Medulla oblongata (tissue), 1 donor: Measurements from ENCODE around the gene ARHGEF18.
"Not testable (repeated sequence)": the region's sequence is repeated elsewhere in the genome, so short reads cannot be mapped to it uniquely, and the experiment has no call there.

ENCODE experiments used
- DNase-seq: peaks from one replicate; pipeline ENCODE4 v3.0.0-alpha.2; 2015; ENCODE audit errors: extremely low spot score

ARHGEF18 gene

DNA sequence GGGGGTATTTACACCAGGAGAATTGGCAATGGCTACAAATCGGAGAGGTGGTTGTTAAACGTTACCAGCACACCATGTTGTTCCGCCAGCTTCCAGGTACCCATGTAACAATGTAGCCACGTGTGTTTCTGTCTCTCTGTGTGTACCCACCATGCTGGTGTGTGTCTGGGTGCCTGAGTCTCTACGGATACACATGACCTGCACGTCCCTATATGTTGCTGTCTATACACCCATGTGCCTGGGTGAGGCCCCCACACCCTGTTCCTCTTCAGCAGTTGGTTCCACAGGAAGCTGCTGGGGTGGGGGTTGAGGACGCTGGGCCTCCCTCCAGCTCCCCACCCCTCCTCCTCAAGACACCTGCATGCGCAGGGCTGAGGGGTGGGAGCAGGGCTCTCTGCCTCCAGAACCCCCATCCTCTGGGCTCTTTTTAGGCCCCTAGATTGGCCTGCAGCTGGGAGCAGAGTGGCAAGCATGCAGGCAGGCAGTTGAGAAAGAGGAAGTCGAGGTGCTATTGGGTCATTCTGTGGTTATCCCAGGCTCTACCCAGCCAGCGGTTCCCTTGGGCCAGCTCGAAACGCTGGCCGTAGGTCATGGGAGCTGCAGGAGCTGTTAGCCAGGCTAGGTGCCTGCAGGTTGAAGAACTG is at the start of gene ARHGEF18:
TSS of gene ARHGEF18 (plus strand) at position 351 of the 644 bp plus-strand sequence. CDS start 13,954 bp downstream, outside the sequence.
- peak; percentile 23 for DNase-seq

DNA sequence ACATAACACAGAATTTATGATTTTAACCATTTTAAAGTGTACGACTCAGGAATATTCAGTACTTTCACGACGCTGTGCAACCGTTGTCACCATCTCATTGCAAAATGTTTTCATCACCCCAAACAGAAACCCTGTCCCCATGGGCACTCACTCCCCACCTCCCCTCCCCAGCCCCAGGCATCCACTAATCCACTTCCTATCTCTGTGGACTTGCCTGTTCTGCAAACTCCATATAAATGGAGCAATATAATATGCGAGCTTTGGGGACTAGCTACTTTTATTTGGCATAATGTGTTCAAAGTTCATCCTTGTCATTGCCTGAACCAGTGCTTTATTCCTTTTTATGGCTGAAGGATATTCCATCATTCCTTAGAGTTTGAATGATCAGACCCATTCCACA is 47.2 kb upstream of the ARHGEF18 start:
- DNase-seq: no peak

DNA sequence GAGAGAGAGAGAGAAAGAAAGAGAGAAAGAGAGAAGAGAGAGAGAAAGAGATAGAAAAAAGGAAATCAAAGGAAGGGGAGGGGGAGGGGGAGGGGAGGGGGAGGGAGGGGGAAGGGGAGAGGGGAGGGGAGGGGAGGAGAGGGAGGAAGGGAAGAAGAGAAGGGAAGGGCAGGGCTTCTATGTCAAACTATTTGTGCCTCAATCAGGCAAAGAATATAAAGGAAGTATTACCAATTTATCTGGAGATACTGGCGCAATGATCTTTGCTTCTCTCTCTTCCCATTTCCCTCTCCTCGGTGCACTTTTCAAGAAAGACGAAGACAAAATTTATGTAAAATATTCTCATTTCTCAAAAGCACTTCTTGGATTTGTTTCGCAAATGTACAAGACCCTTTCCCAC is 45.3 kb upstream of the ARHGEF18 start:
- DNase-seq: no peak

DNA sequence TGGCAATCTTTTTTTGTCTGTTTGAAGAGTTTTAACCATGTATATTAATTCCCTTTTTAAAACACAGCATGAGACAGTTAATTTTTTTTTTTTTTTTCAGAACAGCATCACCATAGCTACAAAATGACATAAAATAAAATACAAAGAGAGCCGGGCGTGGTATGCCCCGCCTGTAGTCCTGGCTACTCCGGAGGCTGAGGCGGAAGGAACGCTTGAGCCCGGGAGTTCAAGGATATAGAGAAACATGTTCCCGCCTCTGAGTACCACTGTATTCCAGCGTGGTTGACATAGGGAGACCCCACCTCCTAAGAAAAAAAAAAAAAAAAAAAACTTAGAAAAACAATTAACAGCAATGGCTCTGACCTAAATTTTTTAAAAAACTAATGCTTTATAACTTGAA is 44.5 kb upstream of the ARHGEF18 start:
- DNase-seq: no peak

DNA sequence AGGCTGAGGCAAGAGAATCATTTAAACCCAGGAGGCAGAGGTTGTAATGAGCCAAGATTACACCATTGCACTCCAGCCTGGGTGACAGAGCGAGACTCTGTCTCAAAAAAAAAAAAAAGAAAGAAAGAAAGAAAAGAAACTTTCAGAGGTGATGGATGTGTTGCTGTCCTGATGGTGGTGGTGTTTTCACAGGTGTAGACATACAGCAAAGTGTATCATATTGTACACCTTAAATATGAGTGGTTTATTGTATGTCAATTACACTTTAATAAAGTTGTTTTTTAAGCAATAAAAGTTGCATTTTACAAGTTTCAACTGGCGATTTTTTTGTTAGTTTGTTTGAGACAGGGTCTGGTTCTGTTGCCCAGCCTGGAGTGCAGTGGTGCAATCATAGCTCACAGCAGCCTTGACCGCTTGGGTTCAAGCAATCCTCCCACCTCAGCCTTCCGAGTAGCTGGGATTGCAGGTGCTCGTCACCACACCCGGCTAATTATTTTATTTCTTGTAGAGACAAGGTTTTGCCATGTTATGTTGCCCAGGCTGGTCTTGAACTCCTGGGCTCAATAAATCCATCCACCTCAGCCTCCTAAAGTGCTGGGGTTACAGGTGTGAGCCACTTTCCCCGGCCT is 41.0 kb upstream of the ARHGEF18 start:
- DNase-seq: no peak

DNA sequence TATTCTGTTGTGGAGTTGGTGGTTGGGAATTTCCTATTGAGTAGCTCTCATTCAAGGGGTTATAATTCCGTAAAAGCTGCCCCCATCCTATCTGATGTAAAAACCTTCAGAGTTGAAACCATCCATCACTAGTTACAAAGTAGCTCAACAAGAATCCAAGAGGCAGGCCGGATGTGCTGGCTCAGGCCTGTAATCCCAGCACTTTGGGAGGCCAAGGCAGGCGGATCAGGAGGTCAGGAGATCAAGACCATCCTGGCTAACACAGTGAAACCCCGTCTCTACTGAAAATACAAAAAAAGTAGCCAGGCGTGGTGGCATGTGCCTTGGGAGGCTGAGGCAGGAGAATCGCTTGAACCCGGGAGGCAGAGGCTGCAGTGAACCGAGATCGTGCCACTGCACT is 40.4 kb upstream of the ARHGEF18 start:
- DNase-seq: not testable (repeated sequence)

DNA sequence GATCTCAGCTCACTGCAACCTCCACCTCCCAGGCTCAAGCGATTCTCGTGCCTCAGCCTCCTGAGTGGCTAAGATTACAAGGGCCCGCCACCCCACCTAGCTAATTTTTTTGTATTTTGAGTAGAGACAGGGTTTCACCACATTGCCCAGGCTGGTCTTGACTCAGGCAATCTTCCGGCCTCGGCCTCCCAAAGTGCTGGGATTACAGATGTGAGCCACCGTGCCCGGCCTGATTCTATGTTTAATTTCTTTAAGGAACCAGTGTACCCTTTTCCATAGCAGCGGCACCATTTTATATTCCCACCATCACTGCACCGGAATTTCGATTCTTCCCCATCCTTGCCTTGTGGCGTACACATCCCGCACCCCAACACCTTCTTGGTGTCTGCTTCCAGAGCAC is 36.8 kb upstream of the ARHGEF18 start:
- no peak for DNase-seq

DNA sequence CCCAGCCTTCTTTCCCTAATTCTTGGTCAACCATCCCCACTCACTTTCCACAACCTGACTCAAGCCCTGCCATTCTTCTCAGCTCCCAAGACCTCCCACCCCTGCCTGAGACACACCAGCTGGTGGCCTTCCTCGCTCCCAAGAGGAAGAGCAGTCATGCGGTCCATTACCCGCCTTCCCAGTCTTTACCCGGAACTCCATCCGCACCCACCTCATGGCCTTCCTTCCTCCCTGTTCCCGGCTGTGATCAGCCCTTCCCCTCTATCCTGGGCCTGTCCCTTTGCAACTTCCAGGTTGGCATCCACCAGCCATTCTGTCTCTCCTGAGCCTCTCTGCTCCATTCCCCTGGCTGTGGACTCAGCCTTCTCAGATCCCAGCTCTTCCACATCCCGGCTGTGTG is 35.9 kb upstream of the ARHGEF18 start:
- DNase-seq: no peak

DNA sequence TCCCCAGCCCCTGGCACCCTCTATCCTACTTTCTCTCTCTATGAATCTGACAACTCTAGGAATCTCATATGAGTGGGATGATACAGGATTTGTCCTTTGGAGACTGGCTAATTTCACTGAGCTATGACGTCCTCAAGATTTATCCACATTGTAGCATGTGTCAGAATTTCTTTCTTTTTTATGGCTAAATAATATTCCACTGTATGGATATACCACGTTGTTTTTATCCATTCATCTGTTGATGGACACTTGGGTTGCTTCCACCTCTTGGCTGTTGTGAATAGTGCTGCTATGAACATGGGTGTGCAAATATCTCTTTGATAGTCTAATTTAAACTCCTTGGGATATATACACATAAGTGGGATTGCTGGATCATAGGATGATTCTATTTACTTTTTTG is 30.6 kb upstream of the ARHGEF18 start:
- no peak for DNase-seq

DNA sequence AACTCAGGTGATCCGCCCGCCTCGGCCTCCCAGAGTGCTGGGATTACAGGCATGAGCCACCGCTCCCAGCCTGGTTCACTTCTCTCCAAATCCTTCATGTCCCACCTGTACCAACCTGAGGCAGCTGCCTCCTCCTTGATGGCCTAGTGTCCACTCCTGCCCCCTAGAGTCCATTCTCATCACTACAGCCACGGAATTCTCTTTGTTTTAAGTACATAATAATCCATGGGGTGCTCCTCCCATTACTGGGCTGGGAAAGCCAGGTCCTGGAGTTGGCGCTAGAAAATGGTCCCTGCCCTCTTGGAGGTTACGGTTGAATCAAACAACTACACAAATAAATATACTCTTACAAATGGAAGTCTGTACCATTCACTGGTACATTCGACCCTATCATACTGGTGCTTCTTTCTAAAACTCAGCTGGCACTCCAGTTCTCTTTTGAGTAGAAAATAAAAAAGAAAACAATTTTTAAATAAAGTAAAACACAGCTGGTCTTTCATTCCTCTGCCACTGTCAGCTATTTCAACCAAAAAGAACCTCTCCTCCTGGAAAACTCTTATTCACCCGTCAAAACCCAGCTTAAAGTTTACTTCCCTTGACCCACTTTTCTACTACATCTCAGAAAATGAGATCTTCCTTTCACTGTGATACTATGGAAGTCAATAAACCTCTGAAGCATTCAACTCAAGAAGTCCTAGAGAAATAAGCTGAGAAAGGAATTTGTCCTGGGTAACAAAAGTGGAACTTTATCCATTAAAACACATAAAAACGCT is 22.4 kb upstream of the ARHGEF18 start:
- DNase-seq: no peak

DNA sequence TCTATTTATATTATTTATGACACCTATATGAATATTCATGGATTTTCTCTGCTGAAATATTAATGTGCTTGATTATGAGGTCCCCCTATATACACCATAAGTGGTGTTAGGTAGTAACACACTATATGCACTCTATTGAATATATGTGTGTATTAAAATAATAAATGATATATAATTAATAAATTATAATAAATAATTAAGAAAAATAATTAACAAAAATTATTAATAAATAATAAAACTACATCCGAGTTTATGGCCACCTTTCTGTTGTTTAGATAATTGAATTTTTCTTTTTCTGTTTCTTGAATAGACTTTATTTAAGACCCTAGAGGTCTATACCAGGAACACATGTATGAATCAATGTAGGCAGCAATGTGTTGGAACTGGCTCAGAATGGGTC is 20.9 kb upstream of the ARHGEF18 start:
- DNase-seq: no peak

DNA sequence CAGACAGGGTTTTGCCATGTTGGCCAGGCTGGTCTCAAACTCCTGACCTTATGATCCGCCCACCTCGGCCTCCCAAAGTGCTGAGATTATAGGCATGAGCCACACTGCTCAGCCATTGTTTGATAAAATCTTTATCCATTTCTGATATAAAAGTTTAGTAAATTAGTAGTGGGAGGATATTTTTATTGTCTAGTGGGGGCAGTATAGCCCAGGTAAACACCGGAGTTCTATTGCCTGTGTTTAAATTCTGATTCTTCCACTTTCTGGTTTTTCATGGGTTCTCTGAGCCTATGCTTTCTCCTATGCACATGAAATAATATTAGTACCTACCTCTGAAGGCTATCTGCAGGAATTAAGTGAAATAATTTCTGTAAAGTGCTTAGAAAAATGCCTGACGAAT is 20.1 kb upstream of the ARHGEF18 start:
- no peak for DNase-seq

DNA sequence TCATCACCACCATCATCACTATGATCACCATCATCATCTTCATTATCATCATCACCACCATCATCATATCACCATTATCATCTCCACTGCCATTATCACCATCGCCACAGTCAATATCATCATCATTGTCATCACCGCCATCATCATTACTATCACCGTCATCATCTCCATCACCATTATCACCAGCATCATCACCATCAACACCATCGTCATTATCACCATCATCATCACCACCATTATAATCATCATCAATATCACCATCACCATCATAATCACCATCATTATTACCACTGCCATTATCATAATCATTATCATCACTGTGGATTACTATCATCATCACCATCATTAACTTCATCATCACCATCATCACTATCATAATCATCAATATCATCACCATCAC is 17.3 kb upstream of the ARHGEF18 start:
- no peak for DNase-seq

DNA sequence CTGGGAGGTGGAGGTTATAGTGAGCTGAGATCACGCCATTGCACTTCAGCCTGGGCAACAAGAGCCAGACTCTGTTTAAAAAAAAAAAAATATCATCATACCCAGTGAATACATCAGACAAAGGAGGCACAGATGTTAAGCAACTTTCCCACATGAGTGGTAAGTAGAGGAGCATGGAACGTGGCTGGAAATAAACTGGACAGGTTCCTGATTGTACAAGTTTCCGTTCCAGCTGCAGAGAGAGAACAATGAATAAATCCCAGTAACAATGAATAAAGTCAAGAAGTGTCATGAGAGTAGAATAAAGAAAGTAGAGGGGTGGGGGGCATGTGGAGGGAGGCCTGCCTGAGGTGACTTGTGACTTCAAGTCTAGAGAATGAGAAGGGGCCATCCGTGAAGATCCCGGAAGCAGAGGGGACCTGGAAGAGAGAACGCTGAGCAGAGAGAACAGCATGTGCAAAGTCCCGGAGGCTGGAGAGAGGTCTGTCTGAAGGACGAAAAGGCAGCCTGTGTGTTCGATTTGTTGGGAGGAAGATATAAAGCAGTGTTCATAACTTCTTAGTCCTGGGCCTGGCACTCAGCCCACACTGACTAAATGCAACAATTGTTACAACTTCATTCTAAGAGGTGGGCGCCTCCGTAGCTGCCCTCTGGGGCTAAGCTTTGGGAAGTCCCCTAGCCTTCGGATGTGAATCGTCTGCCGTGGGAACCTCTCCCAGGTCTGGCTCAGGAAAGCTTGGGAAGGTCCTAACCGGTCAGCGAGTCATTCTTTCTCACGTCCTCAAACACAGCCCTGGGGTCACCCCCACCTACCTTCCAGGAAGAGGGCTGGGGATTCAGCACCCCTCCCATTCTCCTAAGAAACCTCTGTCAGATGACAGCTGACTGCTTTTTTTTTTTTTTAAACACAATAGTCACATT is 15.3 kb upstream of the ARHGEF18 start:
- DNase-seq: no peak

DNA sequence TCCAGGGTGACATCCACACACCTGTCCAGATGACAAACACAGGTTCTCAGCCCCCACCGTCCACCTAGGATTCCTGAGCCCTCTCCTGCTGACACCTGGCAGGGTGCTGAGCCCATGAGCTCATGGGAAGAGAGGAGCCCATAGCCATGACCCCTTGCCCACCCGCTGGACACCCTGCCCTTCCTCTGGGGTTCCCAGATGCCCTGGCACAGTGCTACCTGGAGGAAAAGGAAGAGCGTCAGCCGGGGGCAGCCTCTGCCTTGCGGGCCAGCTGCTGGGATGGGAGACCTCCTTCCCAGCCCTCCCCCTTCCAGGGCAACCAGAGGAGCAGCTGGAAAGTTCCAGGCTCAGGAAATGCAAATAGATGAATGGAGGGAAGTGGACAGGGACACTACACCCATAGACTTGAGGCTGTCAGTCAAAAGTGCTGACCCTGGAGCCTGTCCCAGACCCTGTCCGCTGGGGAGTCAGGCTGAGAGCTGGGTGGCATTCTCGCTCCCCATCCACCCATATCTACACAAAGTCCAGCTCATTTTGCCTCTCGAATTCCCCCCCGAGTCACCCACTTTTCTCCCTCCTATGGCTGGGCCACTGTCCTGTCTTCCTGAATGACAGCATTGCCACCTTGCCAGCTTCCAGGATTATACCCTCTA is 12.3 kb upstream of the ARHGEF18 start:
- no peak for DNase-seq

DNA sequence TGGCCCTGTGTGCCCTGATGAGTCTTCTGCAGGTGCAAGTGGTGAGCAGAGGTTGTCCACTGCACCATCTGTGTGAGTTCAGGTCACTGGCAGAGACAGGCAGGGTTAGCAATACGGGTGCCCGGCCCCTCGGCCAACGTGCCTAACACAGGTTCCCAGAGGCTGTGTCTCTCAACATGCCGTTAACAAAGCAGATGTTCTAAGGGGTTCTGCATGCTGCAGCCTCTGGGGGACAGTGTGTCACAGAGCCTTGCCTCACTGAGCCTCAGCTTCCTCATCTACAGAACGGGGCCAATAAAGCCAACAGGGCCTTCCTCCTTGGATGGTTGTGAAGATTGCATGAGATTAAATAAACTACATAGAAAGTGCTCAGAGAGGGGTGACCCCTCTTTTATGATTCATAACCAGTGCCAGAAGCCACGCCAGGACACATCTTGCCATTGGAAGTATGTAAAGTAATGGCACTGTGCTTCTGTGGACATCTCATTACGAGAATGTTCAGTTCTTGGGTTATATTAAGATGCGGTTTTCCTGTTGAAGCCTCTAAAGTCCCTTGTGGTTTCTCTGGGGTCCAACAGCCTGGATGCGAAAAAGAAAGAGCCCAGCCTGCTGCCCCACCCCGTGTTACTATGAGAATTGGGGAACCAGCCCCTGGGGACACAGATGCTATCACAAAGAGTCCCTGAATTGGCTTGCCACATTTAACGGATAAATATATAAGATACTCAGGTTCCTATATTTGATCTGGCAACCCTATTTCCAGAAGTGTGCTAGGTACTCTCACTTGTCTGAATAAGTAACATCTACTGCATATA is 11.2 kb upstream of the ARHGEF18 start:
- DNase-seq: peak; percentile 73

DNA sequence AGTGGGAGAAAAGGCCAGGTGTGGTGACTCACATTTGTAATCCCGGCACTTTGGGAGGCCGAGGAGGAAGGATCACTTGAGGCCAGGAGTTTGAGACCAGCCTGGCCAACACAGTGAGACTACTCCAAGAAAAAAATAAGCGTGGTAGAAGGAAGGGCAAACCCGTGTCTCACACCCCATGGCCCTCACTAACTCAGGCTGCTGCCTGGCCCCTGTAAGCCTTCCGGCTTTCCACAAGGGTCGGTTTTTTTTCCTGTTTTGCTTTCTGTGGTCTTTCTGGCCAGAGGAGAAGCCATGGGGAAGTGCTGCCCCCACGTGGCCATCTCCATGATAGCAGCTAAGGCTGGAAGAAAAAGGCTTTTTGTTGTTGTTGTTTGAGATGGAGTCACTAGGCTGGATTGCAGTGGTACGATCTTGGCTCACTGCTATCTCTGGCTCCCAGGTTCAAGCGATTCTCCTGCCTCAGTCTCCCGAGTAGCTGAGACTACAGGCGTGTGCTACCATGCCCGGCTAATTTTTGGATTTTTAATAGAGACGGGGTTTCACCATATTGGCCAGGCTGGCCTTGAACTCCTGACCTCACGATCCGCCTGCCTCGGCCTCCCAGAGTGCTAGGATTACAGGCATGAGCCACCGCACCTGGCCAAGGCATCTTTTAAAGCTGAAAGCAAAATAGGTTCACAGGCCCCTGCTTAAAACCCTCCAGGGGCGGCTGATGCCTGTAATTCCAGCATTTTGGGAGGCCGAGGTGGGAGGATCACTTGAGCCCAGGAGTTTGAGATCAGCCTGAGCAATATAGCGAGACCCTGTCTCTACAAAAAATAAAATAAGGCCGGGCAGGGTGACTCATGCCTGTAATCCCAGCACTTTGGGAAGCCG is 7.5 kb upstream of the ARHGEF18 start:
- peak; percentile 90 for DNase-seq

DNA sequence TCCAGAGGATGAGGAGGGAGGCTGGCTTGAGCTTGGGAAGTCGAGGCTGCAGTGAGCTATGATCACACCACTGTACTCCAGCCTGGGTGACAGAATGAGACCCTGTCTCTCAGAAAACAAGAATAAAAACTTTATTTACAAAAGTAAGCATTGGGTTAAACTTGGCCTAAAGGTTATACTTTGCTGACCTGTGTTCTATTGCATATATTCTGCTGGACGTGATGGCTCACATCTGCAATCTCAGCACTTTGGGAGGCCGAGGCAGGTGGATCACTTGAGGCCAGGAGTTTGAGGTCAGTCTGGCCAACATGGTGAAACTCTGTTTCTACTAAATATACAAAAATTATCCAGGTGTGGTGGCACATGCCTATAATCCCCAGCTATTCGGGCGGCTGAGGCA is 6.6 kb upstream of the ARHGEF18 start:
- no peak for DNase-seq

DNA sequence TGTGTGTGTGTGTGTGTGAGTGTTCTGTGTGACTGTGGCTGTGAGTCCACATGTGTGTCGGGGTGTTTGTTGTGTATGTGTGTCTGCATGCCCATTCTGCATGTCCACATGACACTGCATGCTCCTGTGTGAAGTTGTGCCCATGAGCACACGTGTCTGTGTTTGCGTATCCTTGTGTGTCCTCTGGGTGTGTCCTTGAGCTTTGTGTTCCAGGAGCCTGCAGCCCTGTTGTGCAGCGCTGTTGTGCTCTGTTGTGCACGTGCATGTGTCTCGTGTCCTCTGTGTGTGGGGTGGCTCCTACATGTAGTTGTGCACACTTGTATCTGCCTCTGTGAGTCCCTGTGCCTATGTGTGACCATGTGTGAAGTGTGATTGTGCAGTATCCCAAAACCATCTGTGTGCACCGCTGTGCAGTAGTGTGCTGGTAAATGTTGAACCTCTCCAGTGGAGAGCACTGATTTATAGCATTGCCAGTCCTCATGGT is 2.2 kb upstream of the ARHGEF18 start:
- no peak for DNase-seq
